ENCODE measurements around the gene NT5M.
A peak's percentile ranks its signal among the peaks of the same experiment; 100 is the strongest.

Gene NT5M

GRCh38 chr17:17343896-17344506 is 40.8 kb downstream of the NT5M start:
- DNase-seq: no peak

- DNase-seq: no peak
Observed at GRCh38 chr17:17344507-17345293, 41.5 kb downstream of the NT5M start.

GRCh38 chr17:17345294-17345597 is 42.1 kb downstream of the NT5M start:
- DNase-seq: no peak

DNA sequence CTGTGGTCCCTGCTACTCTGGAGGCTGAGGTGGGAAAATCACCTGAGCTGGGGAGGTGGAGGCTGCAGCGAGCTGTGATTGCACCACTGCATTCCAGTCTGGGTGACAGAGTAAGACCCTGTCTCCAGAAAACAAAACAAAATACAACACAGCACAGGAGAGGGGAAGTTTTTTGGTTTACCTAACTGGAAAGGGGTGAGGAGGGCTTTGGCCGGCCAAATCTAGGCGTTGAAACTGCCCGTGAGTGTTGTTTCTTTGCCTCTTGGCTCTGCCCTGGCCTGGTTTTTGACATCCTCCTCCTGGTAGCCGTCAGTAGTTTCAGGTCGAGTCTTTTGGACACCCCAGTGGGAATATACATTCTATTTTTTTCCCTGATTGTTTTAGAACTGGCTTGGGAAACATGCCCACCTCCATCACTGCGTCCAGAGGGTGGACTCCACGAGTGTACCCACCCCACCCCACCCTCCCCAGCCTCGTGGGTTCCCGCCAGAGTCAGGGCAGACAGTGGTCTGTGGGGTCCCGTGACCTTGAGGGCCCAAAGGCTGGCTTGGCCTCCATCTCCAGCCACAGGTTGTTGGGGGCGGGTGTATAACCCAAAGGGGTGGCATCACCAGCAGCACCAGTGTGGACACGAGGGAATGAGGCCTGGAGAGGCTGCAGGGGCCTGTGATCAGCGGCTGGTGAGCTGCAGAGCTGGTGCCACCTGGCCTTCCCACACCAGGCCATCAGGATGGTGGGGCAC is 42.7 kb downstream of the NT5M start:
- no peak for DNase-seq

GRCh38 chr17:17346428-17347233 is 43.5 kb downstream of the NT5M start:
- no peak for DNase-seq

- DNase-seq: no peak
Observed at GRCh38 chr17:17347234-17347955, 44.2 kb downstream of the NT5M start.

DNA sequence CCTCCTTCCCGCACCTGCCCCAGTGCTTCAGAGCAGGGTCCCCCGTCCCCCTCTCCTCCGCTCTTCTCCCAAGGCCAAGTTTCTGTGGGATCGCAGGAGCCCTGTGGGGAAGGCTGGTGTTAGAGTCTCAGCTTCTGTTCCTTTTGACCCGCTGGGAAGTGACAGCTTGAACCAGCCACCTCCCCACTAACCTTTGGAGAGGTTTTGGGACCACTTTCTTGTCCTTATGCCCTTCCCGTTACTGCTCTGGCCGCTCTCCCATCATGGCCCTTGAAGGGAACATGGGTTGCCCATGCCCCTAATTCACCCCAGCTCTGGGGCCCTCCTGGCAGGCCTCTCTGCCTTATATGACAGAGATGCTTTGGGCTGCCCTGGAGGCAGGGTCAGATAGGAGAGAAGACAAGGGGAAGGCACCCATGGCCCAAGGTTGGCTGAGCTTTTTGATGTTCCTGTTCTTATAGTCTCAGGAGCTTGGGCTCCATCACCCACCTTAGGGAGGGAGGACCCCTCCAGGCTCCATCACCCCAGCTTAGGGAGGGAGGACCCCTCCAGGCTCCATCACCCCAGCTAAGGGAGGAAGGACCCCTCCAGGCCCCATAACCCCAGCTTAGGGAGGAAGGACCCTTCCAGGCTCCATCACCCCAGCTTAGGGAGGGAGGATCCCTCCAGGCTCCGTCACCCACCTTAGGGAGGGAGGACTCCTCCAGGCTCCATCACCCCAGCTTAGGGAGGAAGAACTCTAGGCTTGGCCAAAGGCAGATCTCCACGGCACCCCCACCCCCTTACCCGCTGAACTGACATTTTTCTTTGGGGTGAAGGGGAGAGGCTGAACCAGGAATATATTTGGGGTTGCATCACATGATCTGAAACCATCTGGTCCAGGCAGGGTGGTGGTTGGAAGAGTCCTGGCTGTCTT is 45.0 kb downstream of the NT5M start:
- no peak for DNase-seq

- no peak for DNase-seq
Observed at GRCh38 chr17:17348872-17349723, 45.9 kb downstream of the NT5M start.

DNA sequence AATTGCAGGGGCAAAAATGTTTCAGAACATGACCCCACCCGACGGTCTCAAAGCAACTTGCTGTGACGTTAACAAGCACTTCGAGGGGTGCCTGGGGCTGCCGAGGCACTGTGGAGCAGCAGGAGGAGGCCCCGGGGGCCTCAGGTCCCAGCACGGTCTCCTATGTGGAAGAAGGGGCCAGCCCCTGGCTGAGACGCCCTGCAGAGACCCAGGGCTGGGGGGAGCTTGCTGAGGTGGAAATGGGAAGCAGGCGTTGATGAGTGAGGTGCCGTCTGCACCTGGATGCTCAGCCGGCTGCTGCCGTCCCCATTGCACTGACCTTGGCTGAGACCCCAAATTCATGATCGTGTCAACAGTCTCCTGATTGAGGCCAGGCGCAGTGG is 46.5 kb downstream of the NT5M start:
- DNase-seq: no peak

- DNase-seq: no peak
Observed at GRCh38 chr17:17350491-17351355, 47.5 kb downstream of the NT5M start.

- peak in 1 of 2 experiments; percentile 46 for DNase-seq
Observed at GRCh38 chr17:17351356-17351891, 48.3 kb downstream of the NT5M start.

DNA sequence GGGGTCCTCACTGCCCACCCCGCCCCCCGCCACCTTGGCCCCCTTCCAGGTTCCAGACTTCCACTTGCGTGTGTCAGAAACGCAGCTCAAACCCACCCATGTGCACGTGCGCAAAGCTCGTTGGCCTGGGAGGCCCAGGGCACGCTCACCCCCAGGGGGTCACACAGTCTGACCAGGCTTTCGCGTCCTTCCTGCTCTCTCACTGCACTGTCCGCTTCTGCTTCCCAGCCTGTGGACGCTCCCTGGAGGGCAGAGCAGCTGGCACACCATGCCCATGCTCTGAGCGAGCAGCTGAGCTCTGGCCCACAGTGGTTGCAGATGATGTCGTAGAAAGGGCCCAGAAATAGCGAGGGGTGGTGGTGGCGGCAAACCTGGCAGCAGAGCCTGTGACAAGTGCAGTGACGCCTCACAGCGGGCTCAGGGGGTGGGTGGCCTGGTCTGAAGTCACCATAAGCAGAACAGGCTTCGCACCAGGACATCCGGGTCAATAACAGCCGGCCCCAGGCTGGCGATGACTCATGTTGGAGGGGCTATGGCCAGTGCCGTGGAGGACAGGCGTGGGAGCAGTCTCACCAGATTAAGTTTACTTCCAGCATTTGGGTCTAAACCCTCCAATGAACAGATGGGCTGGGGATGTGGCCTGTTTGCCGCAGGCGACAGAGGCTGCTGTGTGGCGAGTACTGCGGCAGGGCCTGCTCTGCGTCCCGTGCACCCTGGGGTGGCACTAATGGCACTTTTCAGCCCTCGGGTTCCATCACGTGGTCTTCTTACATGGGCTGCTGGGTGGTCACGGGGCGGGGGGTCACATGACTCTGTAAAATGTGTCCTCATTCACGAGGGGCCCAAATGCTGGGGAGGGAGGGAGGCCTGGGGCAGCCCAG is 49.0 kb downstream of the NT5M start:
- DNase-seq: peak; percentile 93 to 99

DNA sequence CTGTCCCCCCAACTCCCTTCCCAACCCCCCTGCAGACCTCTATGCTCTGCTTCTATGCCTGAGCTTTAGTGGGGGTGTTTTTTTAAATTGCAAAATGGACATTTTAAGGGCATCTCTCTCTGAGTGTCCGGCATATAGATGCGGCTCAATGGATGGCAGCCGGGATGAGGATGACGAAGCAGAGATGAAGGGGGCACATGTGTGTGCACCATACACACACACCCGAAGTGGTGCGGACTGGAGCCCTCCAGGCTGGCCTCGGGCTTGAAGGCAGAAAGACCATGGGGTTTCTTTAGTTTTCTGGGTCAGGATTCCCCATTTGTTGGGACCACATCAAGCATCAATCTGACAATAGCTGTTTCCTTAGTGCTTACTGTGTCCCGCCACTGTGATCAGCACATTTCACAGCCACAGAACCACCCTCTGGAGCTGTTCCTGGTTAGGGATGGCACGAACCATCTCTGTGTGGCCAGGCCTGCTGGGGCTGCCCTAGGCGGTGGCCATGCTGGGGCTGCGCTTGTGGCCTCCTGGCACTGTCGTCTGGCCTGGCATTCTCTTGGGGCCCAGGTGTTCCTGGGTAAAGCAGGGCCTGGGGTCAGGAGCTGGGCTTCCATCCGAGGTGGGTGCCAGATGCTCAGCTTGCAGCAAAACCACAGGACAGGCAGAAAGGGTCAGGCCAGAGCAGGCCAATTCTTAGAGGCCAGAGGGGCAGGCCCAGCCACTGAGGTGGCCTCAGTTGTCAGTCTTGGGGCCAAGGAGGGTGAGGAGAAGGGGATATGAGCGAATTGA is 49.9 kb downstream of the NT5M start:
- DNase-seq: no peak

DNA sequence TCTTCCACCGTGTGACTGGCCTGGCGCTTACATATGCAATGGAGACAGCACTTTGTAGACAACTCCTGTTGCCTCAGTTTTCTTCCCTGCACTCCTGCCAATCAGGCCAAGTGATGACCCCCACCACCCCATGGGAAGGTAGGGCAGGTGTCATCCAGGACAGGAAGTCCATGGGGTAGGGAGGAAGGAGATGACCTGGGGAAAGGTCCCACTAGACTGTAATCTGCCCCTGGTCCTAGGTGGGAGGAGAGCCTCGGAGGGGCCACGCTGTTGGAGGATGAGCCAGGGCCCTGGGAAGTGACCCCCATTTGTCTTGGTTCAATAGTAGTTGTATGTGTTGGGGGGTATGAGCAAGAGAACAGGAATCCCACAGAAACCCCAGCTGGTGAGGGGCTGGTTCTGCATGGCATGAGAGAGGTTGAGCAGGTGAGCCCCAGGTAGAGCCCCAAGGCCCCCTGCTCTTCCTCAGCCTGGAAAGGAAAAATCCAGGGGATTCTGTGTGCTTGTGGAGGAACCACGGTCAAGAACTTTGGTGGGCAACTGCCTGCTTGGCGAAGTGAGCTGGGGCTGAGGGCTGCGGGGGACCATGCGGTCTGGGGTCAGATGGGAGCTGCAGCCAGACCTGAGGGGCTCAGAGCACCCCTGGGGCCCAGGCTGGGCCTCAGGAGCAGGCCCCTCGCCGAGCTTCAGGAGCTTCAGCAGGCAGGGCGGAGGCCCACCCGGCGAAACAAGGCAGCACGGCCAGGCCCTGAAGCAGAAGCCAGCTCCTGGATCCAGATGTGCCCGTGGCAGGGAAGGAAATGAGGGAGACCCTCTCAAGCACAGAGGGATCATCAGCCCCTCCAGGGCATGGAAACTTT is 50.7 kb downstream of the NT5M start:
- DNase-seq: no peak

DNA sequence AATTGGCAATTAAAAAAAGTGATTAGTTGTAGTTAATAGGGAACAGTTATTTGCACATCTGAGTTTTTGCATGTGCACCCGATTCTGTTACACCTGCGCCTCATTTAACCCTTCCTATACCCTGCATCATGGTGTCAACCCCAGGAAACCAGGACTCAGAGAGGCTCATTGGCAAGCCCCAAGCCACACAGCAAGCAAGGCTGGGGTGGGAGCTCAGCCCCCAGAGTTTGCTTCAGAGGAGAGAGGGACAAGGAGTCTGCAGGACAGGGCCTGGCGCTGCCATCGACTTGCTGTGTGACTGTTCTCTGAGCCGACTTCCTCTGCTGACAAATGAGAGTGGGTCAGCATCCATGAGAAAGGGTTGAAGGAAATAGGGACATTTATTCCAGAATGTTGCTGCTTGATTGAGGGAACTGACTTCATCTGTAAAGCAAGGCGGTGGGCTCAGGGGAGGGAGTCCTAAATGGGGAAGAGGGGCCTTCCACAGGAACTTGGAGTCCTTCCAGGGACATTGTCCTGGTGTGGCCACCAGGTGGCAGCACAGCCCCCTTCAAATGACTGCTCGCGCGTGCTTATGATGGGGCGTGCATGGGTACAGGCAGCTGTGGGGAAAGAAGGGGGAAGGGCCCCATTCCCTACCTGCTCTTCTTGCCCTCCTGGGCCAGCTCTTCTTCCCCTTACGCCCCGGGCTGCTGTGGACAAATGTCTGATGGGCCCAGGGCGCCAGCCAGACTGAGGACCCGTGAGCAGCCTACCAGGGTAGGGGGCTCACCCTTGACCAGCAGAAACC is 51.6 kb downstream of the NT5M start:
- peak; percentile 96 to 98 for DNase-seq
